Left colon (tissue), 2 donors: Measurements from ENCODE around the gene RHBDD1. TPM values are rescaled to one million over a fixed set of nuclear protein-coding genes. Genes with fewer than 3 reads are reported as not detected.

Source experiments
- ATAC-seq: fragments of 200-7000 bp; cut with Tn5 transposase; one replicate; pipeline ENCODE4 v1.9.1; 2020; ENCODE audit warnings: mild to moderate bottlenecking, moderate library complexity
- DNase-seq, 2 donors: peaks; one replicate each; pipeline ENCODE4 v3.0.0-alpha.2; 2020
- intact Hi-C, 2 donors: fragments of 100-400 bp; cut with DNase I in 1 of 2; cut with micrococcal nuclease in 1 of 2; formaldehyde crosslinking; loops; one replicate each; pipeline versions ENCODE4 v1.11.2 to v1.14.0; 2022; cut with DNase I, micrococcal nuclease
- long read RNA-seq: library from polyadenylated mRNA; unstranded; transcript quantifications from one replicate; pipeline ENCODE4 v2.0.0, GENCODE V29; 2021
- total RNA-seq, 2 donors: library from RNA; stranded (reverse); fragmentation: NEBNext Ultra II Directional; extraction: Animal tissue kit (Norgen Biotek cat#: 25700); gene quantifications; one replicate each; pipeline ENCODE4 v1.2.1, GENCODE V29; 2021
- donor health status: DM: no; HTN: no; CAD: no.
- donor health status: DM: yes; HTN: yes; CAD: no.

The RHBDD1 gene, protein sequence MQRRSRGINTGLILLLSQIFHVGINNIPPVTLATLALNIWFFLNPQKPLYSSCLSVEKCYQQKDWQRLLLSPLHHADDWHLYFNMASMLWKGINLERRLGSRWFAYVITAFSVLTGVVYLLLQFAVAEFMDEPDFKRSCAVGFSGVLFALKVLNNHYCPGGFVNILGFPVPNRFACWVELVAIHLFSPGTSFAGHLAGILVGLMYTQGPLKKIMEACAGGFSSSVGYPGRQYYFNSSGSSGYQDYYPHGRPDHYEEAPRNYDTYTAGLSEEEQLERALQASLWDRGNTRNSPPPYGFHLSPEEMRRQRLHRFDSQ
- 10 to 100 TPM; 26.1 to 27.4 TPM for total RNA-seq
- long read RNA-seq, full-length matches to known transcripts = 11 of 20 reads
- long read RNA-seq, partial matches to known transcripts = 1 of 20 reads
- long read RNA-seq, other reads (novel, unspliced or antisense) = 8 of 20 reads

GRCh38 chr2:226835796-226836547 is at the start of gene RHBDD1:
Gene RHBDD1 (plus strand): TSS chr2:226836054. CDS start chr2:226864694, 28,640 bp downstream.
- DNase-seq (peak; percentile 93 to 96), ATAC-seq (peak; percentile 97)
- intact Hi-C loops = loop anchor here in 1 of 2 donors (10.0 kb wide), 1 partner anchor 149 kb away; no protein-coding TSS in a partner anchor

DNA sequence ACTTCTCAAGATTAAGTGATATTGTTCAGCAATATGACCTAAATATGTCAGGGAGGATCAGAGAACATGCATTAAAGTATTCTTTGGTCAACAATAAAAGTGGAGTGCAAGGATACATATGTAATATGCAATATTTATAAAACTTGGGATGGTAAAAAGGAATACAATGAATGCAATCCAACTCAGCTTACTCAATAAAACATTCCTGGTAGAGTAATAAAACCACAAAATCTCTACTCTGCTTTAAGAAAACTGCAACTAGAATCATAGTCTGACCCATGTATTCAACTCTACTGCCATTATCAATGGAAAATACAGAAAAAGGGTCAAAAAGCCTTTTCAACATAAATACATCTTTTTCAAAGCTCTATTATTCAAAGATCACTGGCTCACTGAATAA is 47.8 kb upstream of the RHBDD1 start:
- ATAC-seq (no peak), DNase-seq (no peak)
- intact Hi-C loops = loop anchor here in 1 of 2 donors (10.0 kb wide), 1 partner anchor 133 kb away; no protein-coding TSS in a partner anchor

GRCh38 chr2:226788881-226789490 is 46.9 kb upstream of the RHBDD1 start:
- intact Hi-C loops = loop anchor here in 1 of 2 donors (10.0 kb wide), 1 partner anchor 134 kb away; no protein-coding TSS in a partner anchor
- DNase-seq (no peak), ATAC-seq (no peak)

DNA sequence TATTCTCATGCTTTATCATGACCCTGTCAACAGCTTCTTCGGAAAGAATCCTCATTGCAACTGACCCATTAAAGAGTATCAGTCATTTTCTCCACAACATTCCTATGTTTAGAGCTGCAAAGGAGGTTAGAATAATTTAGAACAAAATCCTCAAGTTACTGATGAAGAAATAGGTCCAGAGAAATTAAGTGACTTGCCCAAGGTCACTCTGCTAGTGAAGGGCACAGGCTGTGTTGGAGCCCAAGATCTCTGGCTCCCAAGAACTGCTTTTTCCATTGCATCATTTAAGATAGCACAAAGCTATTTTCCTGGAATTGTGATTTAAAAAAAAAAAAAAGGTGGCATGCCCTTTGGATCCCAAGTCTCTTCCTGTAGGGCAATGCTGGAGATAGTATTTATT is 45.8 kb upstream of the RHBDD1 start:
- DNase-seq = no peak
- intact Hi-C loops = loop anchor here in 1 of 2 donors (10.0 kb wide), 1 partner anchor 575 kb away; no protein-coding TSS in a partner anchor
- no peak for ATAC-seq

- ATAC-seq (no peak), DNase-seq (no peak)
- intact Hi-C loops = loop anchor here in 1 of 2 donors (10.0 kb wide), 1 partner anchor 576 kb away; no protein-coding TSS in a partner anchor
Observed at GRCh38 chr2:226790431-226790830, 45.4 kb upstream of the RHBDD1 start.

- DNase-seq = peak in 1 of 2 donors; percentile 58
- peak; percentile 48 for ATAC-seq
- intact Hi-C loops = loop anchor here in 1 of 2 donors (10.0 kb wide), 1 partner anchor 576 kb away; no protein-coding TSS in a partner anchor
Observed at GRCh38 chr2:226791056-226791486, 44.8 kb upstream of the RHBDD1 start.

DNA sequence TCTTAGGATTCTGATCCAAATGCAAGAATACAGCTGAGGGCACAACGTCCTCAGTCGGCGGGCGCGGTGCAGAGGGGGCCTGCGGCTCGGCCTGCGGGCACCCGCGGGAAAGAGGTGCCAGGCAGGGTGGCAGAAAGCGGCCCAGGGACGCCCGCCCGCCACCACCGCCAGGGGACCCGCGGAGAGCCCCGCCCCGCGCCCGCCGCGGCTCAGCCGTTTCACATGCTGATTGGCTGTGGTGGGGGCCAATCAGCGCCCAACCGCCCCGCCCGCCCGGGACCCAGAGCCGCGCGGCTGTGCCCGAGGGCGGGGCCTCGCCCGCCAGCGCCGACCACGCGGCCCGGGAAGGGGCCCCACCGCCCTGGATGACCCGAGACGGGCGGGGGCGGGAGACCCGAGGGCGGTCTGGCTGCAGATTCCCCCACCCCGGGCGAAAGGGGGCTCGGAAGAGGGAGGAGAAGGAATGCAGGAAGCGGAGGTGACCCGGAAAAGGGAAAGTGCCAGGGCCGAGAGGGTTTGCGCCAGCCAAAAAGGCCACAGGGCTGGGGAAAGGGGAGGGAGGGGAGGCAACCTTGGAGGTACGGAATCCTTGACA is 44.3 kb upstream of the RHBDD1 start:
- intact Hi-C loops = loop anchor here in 1 of 2 donors (10.0 kb wide), 1 partner anchor 577 kb away; no protein-coding TSS in a partner anchor
- ATAC-seq (peak; percentile 98), DNase-seq (peak; percentile 91 to 93)

GRCh38 chr2:226792155-226792881 is 43.5 kb upstream of the RHBDD1 start:
- intact Hi-C loops = loop anchor here in 1 of 2 donors (10.0 kb wide), 1 partner anchor 578 kb away; no protein-coding TSS in a partner anchor
- DNase-seq (no peak), ATAC-seq (peak; percentile 33)

GRCh38 chr2:226793646-226794045 is 42.2 kb upstream of the RHBDD1 start:
- no peak for ATAC-seq
- DNase-seq = no peak
- intact Hi-C loops = loop anchor here in 1 of 2 donors (10.0 kb wide), 1 partner anchor 579 kb away; no protein-coding TSS in a partner anchor

DNA sequence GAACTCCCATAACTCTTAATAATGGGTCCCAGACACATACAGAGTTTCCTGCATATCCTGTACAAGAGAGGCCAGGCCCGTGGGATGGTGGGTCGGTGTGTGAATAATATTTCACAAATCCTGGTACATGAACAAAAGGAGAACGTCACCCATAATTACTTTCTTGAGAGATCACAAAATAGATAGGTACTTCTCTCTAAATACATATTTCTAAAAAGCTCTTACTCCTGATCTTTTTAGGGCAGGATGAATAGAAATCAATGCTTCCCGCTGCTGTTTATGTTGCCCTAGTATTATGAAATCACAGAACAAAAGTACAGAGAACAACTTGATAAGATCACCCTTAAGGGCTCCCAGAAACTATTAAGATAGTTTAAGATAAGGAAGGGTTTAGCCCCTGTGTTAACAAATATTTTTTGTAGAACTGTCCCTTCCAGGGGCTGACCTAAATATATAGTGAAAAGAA is 41.6 kb upstream of the RHBDD1 start:
- DNase-seq (no peak), ATAC-seq (no peak)
- intact Hi-C loops = loop anchor here in 1 of 2 donors (10.0 kb wide), 1 partner anchor 579 kb away; no protein-coding TSS in a partner anchor

- intact Hi-C loops = loop anchor here in 1 of 2 donors (10.0 kb wide), 1 partner anchor 580 kb away; no protein-coding TSS in a partner anchor
- DNase-seq = no peak
- no peak for ATAC-seq
Observed at GRCh38 chr2:226794751-226795171, 41.1 kb upstream of the RHBDD1 start.

- intact Hi-C loops = loop anchor here in 1 of 2 donors (10.0 kb wide), 1 partner anchor 581 kb away; no protein-coding TSS in a partner anchor
- ATAC-seq (no peak), DNase-seq (peak; percentile 11 to 24)
Observed at GRCh38 chr2:226795281-226796011, 40.4 kb upstream of the RHBDD1 start.

DNA sequence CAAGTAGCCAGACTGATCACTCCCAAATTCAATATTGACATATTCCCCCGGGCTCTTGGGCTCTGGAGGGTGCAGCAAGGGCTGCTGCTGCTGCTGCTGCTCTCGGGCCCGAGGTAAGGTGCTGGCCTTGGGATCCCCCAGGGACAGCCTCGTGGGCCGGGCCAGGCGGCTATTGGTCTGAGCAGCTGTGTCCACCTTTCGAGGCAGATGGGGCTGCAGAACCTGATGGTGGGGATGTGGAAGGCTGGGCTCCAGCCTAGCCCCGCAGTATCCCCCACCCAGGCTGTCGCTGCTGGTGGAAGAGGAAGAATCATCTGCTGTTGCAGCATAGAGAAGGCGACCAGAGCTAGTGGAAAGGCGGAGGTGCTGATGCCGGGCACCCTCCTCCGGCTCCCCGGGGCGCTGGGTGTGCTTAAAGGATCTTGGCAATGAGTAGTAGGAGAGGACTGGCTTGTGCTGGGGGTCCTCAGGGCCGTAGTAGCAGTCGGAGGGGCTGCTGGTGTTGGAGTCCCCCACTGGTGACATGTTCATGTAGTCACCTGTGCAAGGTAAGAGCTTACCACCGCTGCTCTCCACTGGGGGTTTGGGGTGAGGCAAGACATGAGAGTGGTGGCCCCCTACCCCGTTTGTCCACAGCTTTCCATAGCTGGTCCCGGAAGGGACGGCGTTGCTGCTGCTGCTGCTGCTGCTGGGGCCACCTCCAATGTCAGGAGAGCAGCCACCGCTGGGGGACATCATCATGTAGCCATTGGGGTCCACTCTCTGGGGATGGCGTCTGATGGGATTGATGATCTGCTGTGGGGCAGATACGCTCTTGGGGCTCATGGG is 39.6 kb upstream of the RHBDD1 start:
- DNase-seq (peak; percentile 12 to 24), ATAC-seq (no peak)
- intact Hi-C loops = loop anchor here in 1 of 2 donors (10.0 kb wide), 1 partner anchor 581 kb away; no protein-coding TSS in a partner anchor

- no peak for ATAC-seq
- intact Hi-C loops = loop anchor here in 1 of 2 donors (10.0 kb wide), 1 partner anchor 582 kb away; no protein-coding TSS in a partner anchor
- peak; percentile 41 to 53 for DNase-seq
Observed at GRCh38 chr2:226796840-226797288, 39.0 kb upstream of the RHBDD1 start.

- no peak for ATAC-seq
- intact Hi-C loops = loop anchor here in 1 of 2 donors (10.0 kb wide), 1 partner anchor 583 kb away; no protein-coding TSS in a partner anchor
- DNase-seq = peak; percentile 34 to 42
Observed at GRCh38 chr2:226797289-226797988, 38.4 kb upstream of the RHBDD1 start.
